Measurements from ENCODE around the gene PSMB11.

The PSMB11 gene

DNA sequence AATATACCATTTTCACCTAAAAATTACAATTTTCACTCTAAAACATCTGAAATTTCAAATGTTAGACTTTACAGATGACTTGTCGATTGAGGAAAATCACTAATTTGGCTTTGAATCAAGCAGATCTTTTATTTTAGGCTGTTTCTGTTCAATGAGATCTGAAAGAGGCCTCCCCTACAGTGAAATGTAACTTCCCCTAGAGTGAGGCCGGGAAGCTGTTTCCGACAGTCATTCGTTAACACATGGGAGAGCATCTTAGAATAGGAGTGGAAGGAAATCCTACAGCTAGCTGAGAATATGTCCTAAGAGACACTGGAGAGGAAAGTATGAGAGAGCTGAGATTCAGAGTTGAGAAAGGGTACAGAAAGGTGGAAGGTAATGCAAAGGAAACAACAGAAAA, 26.4 kb upstream of the PSMB11 start:
- no peak for DNase-seq

DNA sequence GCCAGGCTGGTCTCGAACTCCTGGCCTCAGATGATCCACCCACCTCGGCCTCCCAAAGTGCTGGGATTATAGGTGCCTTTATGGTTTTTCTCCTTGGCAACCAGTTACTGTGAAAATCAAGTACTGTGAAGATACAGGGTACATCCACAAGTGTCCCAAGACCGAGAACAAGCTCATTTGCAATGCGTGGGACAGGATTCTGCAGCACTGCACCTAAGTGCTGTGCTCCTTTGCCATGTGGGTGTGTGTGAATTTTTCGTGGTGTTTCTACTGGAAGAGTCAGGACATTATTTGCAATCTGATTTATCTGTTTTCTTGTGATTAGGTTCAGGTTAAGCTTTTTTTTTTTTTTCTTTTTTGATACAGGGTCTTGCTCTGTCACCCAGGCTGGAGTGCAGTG, 24.9 kb upstream of the PSMB11 start:
- no peak for DNase-seq

DNA sequence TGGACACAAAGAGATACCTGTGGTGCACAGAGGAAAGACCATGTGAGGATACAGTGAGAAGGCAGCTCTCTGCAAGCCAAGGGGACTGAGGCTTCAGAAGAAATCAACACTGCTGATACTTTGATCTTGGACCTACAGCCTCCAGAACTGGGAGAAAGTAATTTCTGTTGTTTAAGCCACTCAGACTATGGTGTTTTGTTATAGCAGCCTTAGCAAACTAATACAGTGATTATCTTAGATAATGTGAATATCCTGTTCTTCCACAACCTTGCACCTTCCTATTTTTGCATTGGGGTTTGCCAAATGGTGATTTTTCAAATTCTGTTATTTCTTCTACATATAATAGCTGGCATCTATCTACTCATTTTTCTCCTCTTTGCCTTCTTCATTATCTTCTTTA, 23.9 kb upstream of the PSMB11 start:
- no peak for DNase-seq

GRCh38 chr14:23020143-23021128, 21.6 kb upstream of the PSMB11 start:
- no peak for DNase-seq

DNA sequence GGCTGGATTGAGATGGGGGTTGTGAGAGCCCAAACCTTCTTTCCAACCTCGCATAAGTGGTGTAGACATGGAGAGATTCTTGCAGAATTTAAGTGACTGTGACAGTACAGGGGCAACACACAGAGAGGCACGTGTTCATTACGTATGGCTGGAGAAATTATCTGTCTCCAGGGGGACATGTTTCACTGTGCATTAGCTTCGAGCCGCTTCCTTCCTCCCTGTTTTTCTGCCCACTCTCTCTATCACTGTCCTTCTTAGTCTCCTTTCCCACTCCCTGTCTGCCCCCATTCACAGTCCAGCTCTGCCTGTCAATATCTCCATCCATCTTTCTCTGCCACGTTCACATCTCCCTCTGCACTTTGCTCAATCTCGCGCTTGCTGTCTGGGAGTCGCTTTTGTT, 20.6 kb upstream of the PSMB11 start:
- no peak for DNase-seq

DNA sequence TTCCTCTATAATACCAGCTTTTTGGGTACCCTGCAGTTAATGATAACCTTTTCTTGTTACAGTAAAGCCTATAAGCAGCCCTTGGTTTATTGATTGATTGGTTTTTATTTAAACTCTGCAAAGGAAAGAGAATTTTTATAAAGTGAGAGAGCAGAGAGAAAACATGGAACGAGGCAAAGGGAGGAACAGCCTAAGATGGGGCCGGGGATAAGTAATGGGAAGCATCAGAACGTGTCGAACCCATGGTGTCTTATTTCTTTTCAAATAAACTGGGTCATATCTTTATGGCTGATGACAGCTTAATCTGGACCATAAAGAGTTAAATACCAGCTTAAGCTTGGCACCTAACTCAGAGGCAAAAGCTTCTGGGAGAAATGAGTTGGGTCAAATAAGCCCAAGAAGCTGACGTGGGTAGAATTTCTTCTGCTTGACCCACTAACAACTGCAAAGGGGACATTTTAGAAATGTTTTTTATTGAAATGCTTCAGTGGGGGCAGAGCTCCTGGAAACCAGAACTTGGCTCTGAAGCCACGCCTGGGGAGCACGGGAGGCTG, 20.0 kb upstream of the PSMB11 start:
- DNase-seq, result no peak

DNA sequence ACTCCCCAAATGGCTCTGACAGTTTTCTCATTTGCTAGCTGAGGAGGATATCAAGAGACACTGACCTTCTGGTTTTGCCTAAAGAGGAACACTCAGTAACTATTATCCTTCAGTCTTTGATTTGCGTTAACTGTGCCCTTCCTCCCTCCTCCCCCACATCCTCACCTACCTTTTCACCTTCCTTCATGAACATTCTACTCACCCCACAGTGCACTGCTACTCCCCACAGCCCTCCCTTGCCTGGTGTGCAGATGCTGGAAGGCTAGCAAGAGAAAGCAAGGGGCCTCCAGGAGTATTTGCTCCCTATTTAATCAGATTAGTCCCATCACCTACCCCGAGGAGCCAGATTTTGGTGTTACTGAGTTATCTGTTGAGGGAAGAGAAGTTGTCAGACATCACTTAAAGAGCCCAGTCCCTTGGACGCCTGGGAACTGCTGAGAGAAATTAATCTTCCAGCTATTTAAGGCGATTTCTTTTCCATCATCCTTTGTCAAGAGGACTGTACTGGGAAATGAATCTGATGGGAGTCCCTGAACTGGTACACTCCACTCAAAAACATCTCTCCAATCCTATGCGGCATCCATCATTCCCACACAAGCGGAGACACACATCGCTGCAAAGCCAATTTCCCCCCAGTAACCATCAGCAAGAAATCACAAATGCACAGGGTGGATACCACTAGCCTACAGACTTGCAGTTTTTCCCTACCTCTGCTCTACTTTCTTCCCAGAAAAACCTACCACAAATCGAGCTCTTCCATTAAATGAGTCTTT, 18.8 kb upstream of the PSMB11 start:
- DNase-seq, result no peak

DNA sequence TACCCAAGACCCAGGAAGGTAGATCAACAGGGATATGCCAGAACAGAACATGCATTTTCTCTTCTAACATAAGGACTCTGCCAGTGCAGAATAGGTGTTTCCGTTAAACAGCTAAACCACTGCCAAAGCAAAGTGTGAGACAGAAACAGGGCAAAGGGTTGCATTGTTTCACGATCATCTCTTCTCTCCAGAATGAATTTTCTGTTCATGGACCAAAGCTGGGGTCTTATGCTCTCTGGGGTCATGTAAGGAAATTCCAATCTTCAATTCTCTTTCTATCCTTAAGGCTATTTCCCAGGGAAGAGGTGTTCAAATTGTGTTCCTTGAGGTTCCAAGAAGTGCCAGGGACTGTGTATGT, 18.2 kb upstream of the PSMB11 start:
- no peak for DNase-seq

DNA sequence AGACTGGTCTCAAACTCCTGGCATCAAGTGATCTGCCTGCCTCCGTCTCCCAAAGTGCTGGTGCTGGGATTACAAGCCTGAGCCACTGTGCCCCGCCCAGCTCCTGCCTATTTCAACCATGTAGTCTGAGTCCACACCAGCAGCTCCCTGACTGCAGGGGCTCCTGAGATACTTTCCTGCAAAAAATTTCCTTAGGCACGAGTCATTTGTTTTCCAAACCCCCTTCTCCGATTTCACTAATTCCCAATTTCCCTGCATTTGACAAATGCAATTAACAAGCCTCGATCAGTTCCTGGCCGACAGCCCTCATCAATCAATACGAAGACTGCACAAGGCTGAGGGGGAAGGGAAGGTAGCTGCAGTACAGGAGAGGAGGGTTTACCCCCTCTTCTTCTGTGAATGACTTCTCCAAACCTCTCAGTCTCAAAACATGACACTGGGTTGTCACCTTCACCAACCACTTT, 17.4 kb upstream of the PSMB11 start:
- DNase-seq, result no peak

DNA sequence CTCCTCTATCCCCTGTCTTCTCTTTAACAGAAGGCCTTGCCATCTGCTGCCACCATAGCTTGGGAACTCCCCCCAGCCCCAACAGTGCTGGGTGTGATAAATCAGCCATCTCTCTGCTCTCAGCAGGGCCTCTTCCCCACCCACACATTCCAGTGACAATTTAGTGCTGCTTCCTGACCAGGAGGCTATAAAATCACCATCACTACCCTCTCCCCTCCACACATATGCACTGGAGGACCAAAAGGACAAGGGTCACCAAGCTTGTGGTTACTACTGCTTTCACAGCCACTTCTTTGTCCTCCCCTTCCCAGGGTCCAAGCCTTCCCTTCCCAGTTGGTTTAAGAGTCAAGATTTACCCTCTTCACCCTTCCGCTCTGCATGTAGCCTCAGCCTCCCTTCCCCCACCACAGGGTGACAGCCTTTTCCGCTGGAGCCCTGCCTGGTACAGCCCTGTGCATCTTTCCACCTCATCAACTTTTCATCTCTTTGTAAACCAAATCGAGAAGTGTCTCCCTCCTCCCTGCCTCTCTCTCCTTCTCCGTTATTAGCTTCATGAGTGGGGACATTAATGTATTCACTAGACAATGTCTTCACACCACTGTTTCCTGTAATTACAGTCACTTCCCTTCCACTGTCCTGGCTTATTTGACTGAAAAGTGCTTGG, 16.7 kb upstream of the PSMB11 start:
- DNase-seq, result no peak

DNA sequence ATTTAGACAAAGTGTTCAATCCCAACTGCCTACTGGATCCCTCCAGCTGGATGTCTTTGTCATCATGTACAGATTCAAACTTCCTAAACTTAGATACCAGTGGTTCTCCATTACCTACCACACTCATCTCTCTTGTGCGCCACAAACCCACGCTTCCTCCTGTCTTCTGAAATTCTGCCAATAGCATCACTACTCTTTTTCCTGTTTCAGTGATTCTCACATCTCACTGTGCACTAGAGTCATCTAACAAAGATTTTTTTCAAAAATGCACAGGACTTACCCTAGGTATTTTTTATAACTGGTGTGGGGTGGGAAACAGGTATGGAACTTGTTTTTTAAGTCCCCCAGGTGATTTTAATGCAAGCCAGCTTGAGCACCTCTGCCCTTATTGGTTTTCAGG, 13.2 kb upstream of the PSMB11 start:
- DNase-seq, result no peak

- DNase-seq, result no peak
These were observed 11.1 kb upstream of the PSMB11 start for GRCh38 chr14:23030936-23031335.

- DNase-seq, result no peak
These were observed 8.7 kb upstream of the PSMB11 start for GRCh38 chr14:23033251-23033727.

GRCh38 chr14:23033801-23034497, 8.1 kb upstream of the PSMB11 start:
- no peak for DNase-seq

DNA sequence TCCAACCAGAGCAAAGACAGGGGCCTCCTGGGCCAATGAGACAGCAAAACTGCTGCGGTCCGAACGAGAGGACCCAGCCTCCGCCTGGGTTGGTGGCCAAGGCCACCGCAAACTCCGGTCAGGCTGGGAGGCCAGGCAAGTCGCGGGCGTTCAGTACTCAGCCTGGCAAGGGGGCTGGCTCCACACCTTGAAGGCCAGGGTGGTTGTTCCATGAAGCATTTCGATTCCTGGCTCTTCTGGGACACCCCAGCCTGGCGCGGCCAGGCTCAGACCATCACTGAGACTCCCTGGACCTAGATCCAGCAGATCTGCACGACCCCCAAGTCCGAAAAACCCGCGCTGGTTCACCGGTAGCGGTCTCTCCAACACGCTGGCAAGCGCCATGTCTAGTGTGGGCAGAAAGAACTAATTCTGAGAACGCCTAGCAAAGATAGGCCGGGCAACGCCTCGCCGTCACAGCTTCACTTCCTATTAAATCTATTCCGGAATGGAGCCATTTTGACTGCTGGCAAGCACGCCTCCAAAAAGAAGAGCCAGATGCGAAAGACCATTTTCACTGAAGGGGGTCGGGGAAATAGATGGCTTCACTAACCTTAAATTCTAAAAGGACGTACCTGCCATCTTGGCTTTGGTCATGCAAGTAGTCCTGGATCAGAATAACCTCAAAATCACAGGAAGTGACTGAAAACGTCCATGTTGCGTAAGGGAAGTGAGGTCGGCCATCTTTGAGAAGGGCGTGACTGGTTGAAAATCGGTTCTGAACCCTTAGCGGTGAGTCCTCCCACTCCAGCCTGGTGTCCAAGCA, 7.3 kb upstream of the PSMB11 start, which contains the start of gene PSMB5:
Gene PSMB5, minus strand, starts transcription at position 403 of the 805 bp plus-strand sequence. Its CDS starts 19 bp downstream, at position 384.
- DNase-seq, result no peak

DNA sequence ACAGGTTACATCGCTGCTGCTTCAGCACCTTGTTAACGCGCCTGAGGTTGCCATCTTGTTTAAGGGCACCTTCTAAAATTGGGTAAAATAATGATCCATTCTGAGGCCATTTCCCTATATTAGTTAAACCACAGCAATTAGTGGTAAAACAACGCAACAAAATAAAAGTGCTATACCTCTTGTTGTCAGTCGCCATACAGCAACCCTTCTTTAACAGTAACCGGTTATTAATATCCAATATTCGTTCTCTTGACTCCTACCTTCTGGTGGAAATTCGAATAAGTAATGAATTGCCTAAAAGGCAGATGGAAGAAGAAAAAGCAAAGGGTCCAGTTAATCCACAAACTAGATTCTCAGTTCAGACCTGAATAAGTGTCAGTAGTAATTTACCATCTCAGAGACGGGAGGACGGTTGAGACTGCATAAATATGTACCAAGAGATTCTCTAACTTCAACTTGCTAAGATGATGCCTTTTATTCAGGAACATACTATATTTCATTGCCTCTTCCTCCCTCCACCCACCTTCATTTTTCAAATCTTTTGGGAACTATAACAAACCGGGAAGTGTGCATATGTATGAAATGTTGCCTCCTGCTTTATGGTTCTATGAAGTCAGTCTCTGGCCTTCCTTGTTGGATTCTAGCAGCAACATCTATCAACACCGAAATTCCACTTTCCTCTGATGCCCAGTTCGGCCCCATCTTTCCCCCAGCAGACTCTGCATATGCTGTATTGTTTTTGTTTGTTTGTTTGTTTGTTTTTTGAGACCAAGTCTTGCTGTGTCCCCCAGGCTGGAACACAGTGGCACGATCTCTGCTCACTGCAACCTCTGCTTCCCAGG, 6.5 kb upstream of the PSMB11 start:
- no peak for DNase-seq

- DNase-seq, result no peak
These were observed 1.9 kb upstream of the PSMB11 start for GRCh38 chr14:23040100-23040499.

- no peak for DNase-seq
These were observed 283 bp upstream of the PSMB11 start for GRCh38 chr14:23041729-23042128.

GRCh38 chr14:23043145-23043544, 1.1 kb downstream of the PSMB11 start:
- DNase-seq, result no peak

DNA sequence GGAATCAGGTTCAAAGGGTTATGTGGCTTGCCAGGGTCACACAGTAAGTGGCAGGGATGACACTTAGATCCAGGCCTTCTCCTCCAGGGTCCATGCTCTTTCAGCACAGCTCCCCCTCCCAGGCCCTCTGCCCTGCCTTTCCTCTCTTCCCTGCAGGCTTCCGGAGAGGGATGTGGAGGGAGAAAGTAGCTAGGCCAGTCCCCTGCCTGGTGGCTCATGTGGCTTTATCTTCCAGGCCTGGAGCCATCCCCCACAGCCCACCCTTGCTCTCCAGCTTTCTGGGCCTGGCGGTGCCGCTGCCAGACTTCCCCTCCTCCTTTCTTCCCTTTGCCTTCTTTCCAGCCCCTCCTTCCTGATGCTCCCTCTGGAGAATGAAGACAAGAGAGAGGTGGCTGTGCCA, 1.7 kb downstream of the PSMB11 start:
- no peak for DNase-seq
